ENCODE data around the gene RALGPS1. TPM values are rescaled to one million over a fixed set of nuclear protein-coding genes. Genes with fewer than 3 reads are reported as not detected.

Gene RALGPS1
- total and polyA plus RNA-seq, 2 donors (not counting 1 experiment from before 2014, with no cell fraction given): 2.0 to 5.9 TPM

DNA sequence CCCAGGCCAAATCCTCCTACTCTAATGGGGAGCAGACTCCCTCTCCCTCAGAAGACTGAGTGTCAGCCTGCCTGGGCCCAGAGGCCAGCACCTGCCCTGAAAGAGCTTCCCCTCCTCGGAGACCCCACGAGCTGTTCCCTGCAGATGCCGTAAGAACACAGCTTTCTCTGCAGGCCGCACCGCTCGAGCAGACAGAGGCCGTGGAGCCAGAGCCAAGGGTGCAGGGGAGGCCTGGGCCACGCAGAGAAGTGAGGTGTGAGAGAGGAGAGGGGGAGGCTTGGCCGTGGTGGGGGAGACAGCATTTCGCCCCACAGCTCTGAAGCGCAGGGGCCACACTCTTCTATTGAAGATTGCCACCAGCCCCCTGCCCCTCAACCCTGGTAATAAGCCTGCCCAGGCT is 287.1 kb downstream of the RALGPS1 start:
- TF ChIP-seq, protein P1, sequence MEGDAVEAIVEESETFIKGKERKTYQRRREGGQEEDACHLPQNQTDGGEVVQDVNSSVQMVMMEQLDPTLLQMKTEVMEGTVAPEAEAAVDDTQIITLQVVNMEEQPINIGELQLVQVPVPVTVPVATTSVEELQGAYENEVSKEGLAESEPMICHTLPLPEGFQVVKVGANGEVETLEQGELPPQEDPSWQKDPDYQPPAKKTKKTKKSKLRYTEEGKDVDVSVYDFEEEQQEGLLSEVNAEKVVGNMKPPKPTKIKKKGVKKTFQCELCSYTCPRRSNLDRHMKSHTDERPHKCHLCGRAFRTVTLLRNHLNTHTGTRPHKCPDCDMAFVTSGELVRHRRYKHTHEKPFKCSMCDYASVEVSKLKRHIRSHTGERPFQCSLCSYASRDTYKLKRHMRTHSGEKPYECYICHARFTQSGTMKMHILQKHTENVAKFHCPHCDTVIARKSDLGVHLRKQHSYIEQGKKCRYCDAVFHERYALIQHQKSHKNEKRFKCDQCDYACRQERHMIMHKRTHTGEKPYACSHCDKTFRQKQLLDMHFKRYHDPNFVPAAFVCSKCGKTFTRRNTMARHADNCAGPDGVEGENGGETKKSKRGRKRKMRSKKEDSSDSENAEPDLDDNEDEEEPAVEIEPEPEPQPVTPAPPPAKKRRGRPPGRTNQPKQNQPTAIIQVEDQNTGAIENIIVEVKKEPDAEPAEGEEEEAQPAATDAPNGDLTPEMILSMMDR (conservative IDR thresholded peaks at IDR 0.05 in 1 of 2, IDR thresholded peaks at IDR 0.05 in 1 of 2; ENCODE audit: low read depth in 1 of 2, low read length in 2 of 2): no peak
- TF ChIP-seq EZH2 (IDR thresholded peaks at IDR 0.05; ENCODE audit: low read length, missing control alignments): no peak
- H3K4me2 ChIP-seq (ENCODE audit: extremely low read depth, insufficient read depth, low read length): no peak overlapping the region
- H3K27ac ChIP-seq (ENCODE audit: insufficient read depth, low read length): no peak overlapping the region
- no peak for DNase-seq (ENCODE audit: low read depth in 2 of 2)
- H3K4me3 ChIP-seq (replicated peaks in 1 of 4; ENCODE audit: control extremely low read depth in 1 of 4, insufficient read depth in 1 of 4, low read depth in 3 of 4, low read length in 4 of 4): no peak overlapping the region
- no peaks in the 10 kb centered on the region for H3K79me2 ChIP-seq (ENCODE audit: control insufficient read depth, insufficient read depth, low read length)
- no peak overlapping the region for H2AFZ ChIP-seq (ENCODE audit: low read length)
- H3K9me3 ChIP-seq (ENCODE audit: control insufficient read depth, insufficient read depth, low read depth, low read length): no peaks in the 10 kb centered on the region
- peaks cover 5% of the 10 kb centered on the region for H3K4me1 ChIP-seq (ENCODE audit: control insufficient read depth, extremely low read depth, insufficient read depth, low read length)
- H3K36me3 ChIP-seq (ENCODE audit: control insufficient read depth, insufficient read depth, low read length): no peaks in the 10 kb centered on the region
- no peaks in the 10 kb centered on the region for H4K20me1 ChIP-seq (ENCODE audit: control insufficient read depth, extremely low read depth, insufficient read depth, low read length)
- H3K27me3 ChIP-seq (ENCODE audit: control insufficient read depth, insufficient read depth, low read length): peaks cover 2% of the 10 kb centered on the region
- H3K9ac ChIP-seq (ENCODE audit: insufficient read depth, low read length): no peak overlapping the region

DNA sequence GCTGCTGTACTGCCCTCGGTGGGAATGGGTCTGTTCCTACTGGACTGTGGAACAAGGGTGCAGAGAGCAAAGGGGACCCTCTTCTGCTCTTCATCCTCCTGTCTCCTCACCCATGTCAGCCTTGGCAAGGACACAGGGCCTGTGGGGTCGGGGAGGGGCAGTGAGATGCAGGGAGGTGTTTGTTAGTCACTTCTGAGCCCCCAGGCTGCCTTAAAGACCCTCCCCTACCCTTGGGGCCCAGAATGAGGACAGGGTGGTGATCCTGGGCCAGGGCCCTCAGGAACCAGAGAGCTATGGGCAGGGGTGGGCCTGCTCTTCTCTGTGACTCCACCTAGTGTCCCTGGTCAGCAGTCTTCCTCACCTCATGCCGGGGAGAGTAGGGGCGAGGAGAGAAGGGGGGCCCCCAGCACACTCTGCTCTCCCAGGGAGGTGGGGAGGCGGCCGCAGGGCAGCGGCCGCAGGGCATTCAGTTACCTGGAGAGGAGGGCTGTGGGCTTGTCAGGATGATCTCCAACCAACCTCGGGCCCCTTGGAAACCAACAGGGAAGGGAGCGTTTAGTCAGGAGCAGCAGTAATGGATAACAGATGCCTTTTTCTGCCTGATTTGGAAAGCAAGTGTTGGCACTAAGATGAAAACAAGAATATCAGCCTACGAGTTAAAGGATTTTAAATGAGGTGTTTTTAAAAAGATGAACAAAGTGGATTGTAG is 288.0 kb downstream of the RALGPS1 start:
- Histone ChIP-seq H3K36me3 (ENCODE audit: control insufficient read depth, insufficient read depth, low read length) (no peaks in the 10 kb centered on the region), H3K4me3 (replicated peaks in 1 of 4; ENCODE audit: control extremely low read depth in 1 of 4, insufficient read depth in 1 of 4, low read depth in 3 of 4, low read length in 4 of 4) (no peak overlapping the region), H3K4me1 (ENCODE audit: control insufficient read depth, extremely low read depth, insufficient read depth, low read length) (peaks cover 2% of the 10 kb centered on the region), H3K27ac (ENCODE audit: insufficient read depth, low read length) (no peak overlapping the region), H3K9ac (ENCODE audit: insufficient read depth, low read length) (no peak overlapping the region), H3K4me2 (ENCODE audit: extremely low read depth, insufficient read depth, low read length) (no peak overlapping the region), H2AFZ (ENCODE audit: low read length) (no peak overlapping the region), H4K20me1 (ENCODE audit: control insufficient read depth, extremely low read depth, insufficient read depth, low read length) (no peaks in the 10 kb centered on the region), H3K9me3 (ENCODE audit: control insufficient read depth, insufficient read depth, low read depth, low read length) (no peaks in the 10 kb centered on the region), H3K79me2 (ENCODE audit: control insufficient read depth, insufficient read depth, low read length) (no peaks in the 10 kb centered on the region), H3K27me3 (ENCODE audit: control insufficient read depth, insufficient read depth, low read length) (peaks cover 2% of the 10 kb centered on the region)
- no peak for DNase-seq (ENCODE audit: low read depth in 2 of 2)
- TF ChIP-seq EZH2 (IDR thresholded peaks at IDR 0.05; ENCODE audit: low read length, missing control alignments): no peak
- TF ChIP-seq, protein P1 (conservative IDR thresholded peaks at IDR 0.05 in 1 of 2, IDR thresholded peaks at IDR 0.05 in 1 of 2; ENCODE audit: low read depth in 1 of 2, low read length in 2 of 2): no peak

DNA sequence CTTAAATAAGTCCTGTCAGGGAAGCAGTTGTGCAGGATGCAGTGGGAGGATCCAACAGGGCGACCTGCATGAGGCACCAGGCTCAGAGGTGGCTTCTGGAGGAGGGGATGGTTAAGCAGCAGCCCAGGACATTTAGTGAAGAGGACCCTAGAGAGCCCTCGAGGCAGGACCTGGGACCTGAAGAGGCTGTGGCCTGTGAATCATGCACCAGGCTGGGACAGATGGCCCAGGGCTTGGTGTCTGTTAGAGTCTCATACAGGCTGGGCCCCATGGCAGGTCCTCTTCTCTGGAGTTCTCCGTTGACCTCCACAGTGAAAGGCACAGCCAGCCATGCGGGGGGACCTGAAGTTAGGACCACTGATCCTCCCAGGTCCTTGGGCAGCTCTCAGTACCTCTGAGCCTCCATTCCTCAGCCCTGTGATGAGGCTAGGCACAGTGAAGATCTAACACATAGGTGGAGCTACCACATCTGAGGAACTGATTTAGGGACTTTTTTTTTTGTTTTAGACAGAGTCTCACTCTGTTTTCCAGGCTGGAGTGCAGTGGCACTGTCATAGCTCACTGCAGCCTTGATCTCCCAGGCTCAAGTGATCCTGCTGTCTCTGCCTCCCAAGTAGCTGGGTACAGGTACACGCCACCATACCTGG is 289.2 kb downstream of the RALGPS1 start:
- no peaks in the 10 kb centered on the region for H3K9me3 ChIP-seq (ENCODE audit: control insufficient read depth, insufficient read depth, low read depth, low read length)
- no peaks in the 10 kb centered on the region for H3K36me3 ChIP-seq (ENCODE audit: control insufficient read depth, insufficient read depth, low read length)
- no peak overlapping the region for H2AFZ ChIP-seq (ENCODE audit: low read length)
- H4K20me1 ChIP-seq (ENCODE audit: control insufficient read depth, extremely low read depth, insufficient read depth, low read length): no peaks in the 10 kb centered on the region
- no peak for TF ChIP-seq EZH2 (IDR thresholded peaks at IDR 0.05; ENCODE audit: low read length, missing control alignments)
- TF ChIP-seq, protein P1 (conservative IDR thresholded peaks at IDR 0.05 in 1 of 2, IDR thresholded peaks at IDR 0.05 in 1 of 2; ENCODE audit: low read depth in 1 of 2, low read length in 2 of 2): no peak
- peaks cover 2% of the 10 kb centered on the region for H3K4me1 ChIP-seq (ENCODE audit: control insufficient read depth, extremely low read depth, insufficient read depth, low read length)
- H3K27me3 ChIP-seq (ENCODE audit: control insufficient read depth, insufficient read depth, low read length): peaks cover 2% of the 10 kb centered on the region
- no peak overlapping the region for H3K4me2 ChIP-seq (ENCODE audit: extremely low read depth, insufficient read depth, low read length)
- no peak overlapping the region for H3K4me3 ChIP-seq (replicated peaks in 1 of 4; ENCODE audit: control extremely low read depth in 1 of 4, insufficient read depth in 1 of 4, low read depth in 3 of 4, low read length in 4 of 4)
- no peak overlapping the region for H3K9ac ChIP-seq (ENCODE audit: insufficient read depth, low read length)
- no peak for DNase-seq (ENCODE audit: low read depth in 2 of 2)
- H3K79me2 ChIP-seq (ENCODE audit: control insufficient read depth, insufficient read depth, low read length): no peaks in the 10 kb centered on the region
- H3K27ac ChIP-seq (ENCODE audit: insufficient read depth, low read length): no peak overlapping the region

All from fibroblast of lung (primary cell).